K562 (cell line): ENCODE measurements around the gene ITPRID2. TPM values are rescaled to one million over a fixed set of nuclear protein-coding genes. Genes with fewer than 3 reads are reported as not detected.

Source experiments
- ATAC-seq: fragments of 200-7000 bp; cut with Tn5 transposase; 3 replicates; pipeline ENCODE4 v1.9.1; 2020; ENCODE audit warnings: moderate library complexity
- BruUV-seq: library from RNA; stranded (reverse); fragments of 400-500 nt; replicated peaks from 2 replicates; lab custom pipeline; 2021; lab: Mats Ljungman, UMichigan
- CTCF ChIA-PET: fragments of 300-600 bp; formaldehyde crosslinking; extraction: SDS; loops from one replicate; lab custom pipeline; 2021; ENCODE audit warnings: low intra/inter-chr PET ratio; lab: Yijun Ruan, JAX
- POLR2A ChIA-PET: fragments of 300-600, 350-650 bp; sonication (Branson Sonifier 250); formaldehyde crosslinking; extraction: SDS; loops from one replicate; lab custom pipeline; 2021; ENCODE audit warnings: antibody characterized with exemption, inconsistent platforms; lab: Yijun Ruan, JAX
- DNase-seq, 4 experiments: peaks; one replicate each; pipeline versions ENCODE4 v3.0.0 to v3.0.0-alpha.2; 2011 to 2018; ENCODE audit warnings: low spot score in 3 of 4, mixed read lengths in 3 of 4; ENCODE audit errors: extremely low read depth in 1 of 4
- FAIRE-seq: peaks from 2 replicates; lab custom pipeline; 2011; peaks lifted over from hg19 to GRCh38; lab: Jason Lieb, UNC
- H2AFZ ChIP-seq: 2 replicates; pipeline ENCODE4 v1.6.0; 2011; ENCODE audit warnings: low read depth, low read length, control low read depth, inconsistent platforms
- H3K27ac ChIP-seq: fragments of 200-600 bp; 3 replicates; pipeline ENCODE4 v1.8.0; 2011; ENCODE audit warnings: low read depth, mild to moderate bottlenecking, control low read depth, inconsistent platforms, low read length, moderate library complexity, mixed read lengths; ENCODE audit errors: extremely low read depth
- H3K27me3 ChIP-seq, 2 experiments: fragments of 300-600 bp in 1 of 2; 2 replicates in 1 of 2; 3 replicates in 1 of 2; pipeline versions ENCODE4 v1.6.0 to v1.8.0; 2011; ENCODE audit warnings: inconsistent platforms in 2 of 2, low read length in 2 of 2, mild to moderate bottlenecking in 1 of 2, mixed read lengths in 1 of 2, moderate library complexity in 1 of 2; ENCODE audit not compliant: control insufficient read depth in 2 of 2, insufficient read depth in 2 of 2
- H3K36me3 ChIP-seq: fragments of 300-600 bp; 3 replicates; pipeline ENCODE4 v1.8.0; 2011; ENCODE audit warnings: mild to moderate bottlenecking, low read length, inconsistent platforms; ENCODE audit not compliant: control insufficient read depth, insufficient read depth
- H3K4me1 ChIP-seq, 2 experiments: fragments of 200-600 bp in 1 of 2; replicated peaks in 1 of 2; 2 replicates in 1 of 2; 3 replicates in 1 of 2; pipeline versions ENCODE4 v1.5.1 to v1.8.0; 2011; ENCODE audit warnings: inconsistent platforms in 2 of 2, low read length in 2 of 2, mild to moderate bottlenecking in 1 of 2, mixed read lengths in 1 of 2, moderate library complexity in 1 of 2; ENCODE audit not compliant: control insufficient read depth in 2 of 2, insufficient read depth in 2 of 2
- H3K4me2 ChIP-seq: 2 replicates; pipeline ENCODE4 v1.6.1; 2011; ENCODE audit warnings: low read length, control low read depth, inconsistent platforms, mixed read lengths; ENCODE audit not compliant: insufficient read depth
- H3K4me3 ChIP-seq: fragments of 200-600 bp; sonication (generic), shearing (Covaris generic); 2 replicates; pipeline ENCODE4 v1.5.1; 2016; ENCODE audit warnings: control low read depth, inconsistent platforms
- H3K79me2 ChIP-seq: fragments of 200-600 bp; 3 replicates; pipeline ENCODE4 v1.8.0; 2011; ENCODE audit warnings: low read length, inconsistent platforms; ENCODE audit not compliant: control insufficient read depth, insufficient read depth
- H3K9ac ChIP-seq, 2 experiments: 2 replicates each; pipeline versions ENCODE4 v1.6.0 to v1.6.1; 2011; ENCODE audit warnings: low read depth in 2 of 2, low read length in 2 of 2, control low read depth in 1 of 2, inconsistent platforms in 1 of 2, mild to moderate bottlenecking in 1 of 2, mixed read lengths in 1 of 2; ENCODE audit not compliant: insufficient read depth in 1 of 2
- H3K9me1 ChIP-seq: one replicate; pipeline ENCODE4 v1.6.0; 2011; ENCODE audit warnings: inconsistent platforms, mild to moderate bottlenecking, low read length, moderate library complexity; ENCODE audit not compliant: control insufficient read depth, insufficient read depth
- H3K9me3 ChIP-seq: replicated peaks from 2 replicates; pipeline ENCODE4 v1.5.1; 2011; ENCODE audit warnings: low read depth, low read length, inconsistent platforms; ENCODE audit not compliant: control insufficient read depth, insufficient read depth
- H4K20me1 ChIP-seq: replicated peaks from 2 replicates; pipeline ENCODE4 v1.6.1; 2011; ENCODE audit warnings: low read length, inconsistent platforms, mixed read lengths; ENCODE audit not compliant: control insufficient read depth, insufficient read depth
- ASH1L ChIP-seq: fragments of 450-650 bp; IDR thresholded peaks from 2 replicates; pipeline ENCODE4 v1.6.1; 2018; ENCODE audit warnings: borderline replicate concordance, mild to moderate bottlenecking, low read depth; ENCODE audit not compliant: partially characterized antibody
- KDM4B ChIP-seq, 2 experiments: fragments of 450-650 bp in 1 of 2; sonication (generic) in 1 of 2; IDR thresholded peaks; 2 replicates each; pipeline ENCODE4 v1.6.1; 2016 to 2017; ENCODE audit warnings: borderline replicate concordance in 2 of 2, antibody characterized with exemption in 1 of 2, low read depth in 1 of 2, mild to moderate bottlenecking in 1 of 2
- NR3C1 ChIP-seq: sonication (generic); formaldehyde crosslinking; IDR thresholded peaks from 2 replicates; pipeline ENCODE4 v1.8.1; 2022; ENCODE audit warnings: missing genetic modification reagents
- SIRT6 ChIP-seq: IDR thresholded peaks from one replicate; pipeline ENCODE4 v1.6.1; 2012; ENCODE audit warnings: low read depth, mild to moderate bottlenecking, control low read depth, inconsistent platforms, low read length, moderate library complexity
- SMC3 ChIP-seq: conservative IDR thresholded peaks from 2 replicates; pipeline ENCODE4 v1.6.1; 2011; ENCODE audit warnings: low read depth, low read length, improper control_type of control experiment; ENCODE audit not compliant: insufficient read depth
- STAT5A ChIP-seq: IDR thresholded peaks from 2 replicates; pipeline ENCODE4 v1.6.1; 2012; ENCODE audit warnings: low read length, inconsistent platforms, borderline replicate concordance
- ZC3H8 ChIP-seq: fragments of 450-650 bp; IDR thresholded peaks from 2 replicates; pipeline ENCODE4 v1.6.1; 2017
- ZNF699 ChIP-seq: fragments of 250-450 bp; sonication (Bioruptor Pico); IDR thresholded peaks from 2 replicates; pipeline ENCODE4 v1.8.0; 2021; ENCODE audit warnings: mild to moderate bottlenecking, moderate library complexity; ENCODE audit not compliant: insufficient replicate concordance
- in situ Hi-C: fragments of 300-500 bp; cut with MboI; formaldehyde crosslinking; loops from 4 replicates; pipeline ENCODE4 v1.15.0; 2018; ENCODE audit warnings: inconsistent platforms, mixed read lengths
- intact Hi-C: fragments of 100-400 bp; cut with micrococcal nuclease; formaldehyde crosslinking; loops from 2 replicates; pipeline ENCODE4 v1.14.2; 2022
- polyA plus RNA-seq, 8 experiments: library from polyadenylated mRNA; depleted of rRNA in 4 of 8; stranded (reverse) in 5 of 8; unstranded in 3 of 8; fragments of >200 nt; fragmentation: Nextera tagmentation in 2 of 8; fragmentation: Illumina TruSeq in 1 of 8; extraction: Ambion mirVana in 2 of 8; extraction: Trizol in 1 of 8; gene quantifications; 2 replicates each; pipeline versions ENCODE4 v1.2.1 to v1.2.3, GENCODE V29; 2011 to 2014; ENCODE audit warnings: inconsistent platforms in 1 of 8, missing spikeins in 1 of 8
- total RNA-seq, 7 experiments: library from RNA; depleted of rRNA in 6 of 7; stranded (reverse); fragments of >200 nt in 6 of 7; fragmentation: Illumina TruSeq in 2 of 7; extraction: Trizol in 2 of 7; gene quantifications; 2 replicates each; pipeline versions ENCODE4 v1.2.1 to v1.2.3, GENCODE V29; 2011 to 2021; ENCODE audit warnings: low replicate concordance in 1 of 7
- TF ChIP-seq, protein P1 (sequence below), 2 experiments: fragments of 450-650 bp; IDR thresholded peaks; 2 replicates each; pipeline ENCODE4 v1.6.1; 2016; ENCODE audit warnings: mild to moderate bottlenecking in 2 of 2, borderline replicate concordance in 1 of 2, low read depth in 1 of 2, moderate library complexity in 1 of 2

The ITPRID2 gene
- total and polyA plus RNA-seq, 9 of the 15 experiments (the other 6 are each of a cell fraction or from before 2014, with no cell fraction given): 18.5 to 77.8 (median 52.0) TPM

DNA sequence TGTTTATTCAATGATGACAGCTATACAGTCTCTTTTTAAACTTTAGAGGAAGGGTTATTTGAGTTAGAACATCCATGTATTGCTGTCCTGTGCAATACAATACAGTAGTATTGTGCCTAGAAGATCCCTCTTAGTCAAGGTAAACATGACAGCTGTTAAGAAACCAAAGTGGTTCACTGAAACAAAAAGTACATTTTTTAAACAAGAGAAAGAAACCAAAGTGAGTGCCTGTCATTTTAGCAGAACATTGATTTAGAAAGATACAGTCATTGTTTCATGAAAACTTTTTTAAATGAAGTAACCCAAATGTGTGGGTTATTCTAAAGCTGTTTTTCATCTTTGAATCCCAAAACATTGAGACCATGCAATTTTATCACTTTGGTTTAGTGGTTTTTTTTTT lies 15.5 kb downstream of the ITPRID2 start:
- Histone ChIP-seq H3K27ac (no peak overlapping the region), H3K4me2 (no peak overlapping the region), H3K27me3 (no peaks in the 10 kb centered on the region), H3K36me3 (peaks cover 93% of the 10 kb centered on the region), H3K79me2 (peaks cover 22% of the 10 kb centered on the region; the same call in 2 of the 3 replicates), H2AFZ (no peak overlapping the region), H3K4me3 (no peak overlapping the region), H3K4me1 (no peaks in the 10 kb centered on the region)
- in situ Hi-C loops: no loop called here
- POLR2A ChIA-PET: no interaction called here
- TF ChIP-seq KDM4B (IDR thresholded peaks at IDR 0.05; ENCODE audit: borderline replicate concordance in 2 of 2, low read depth in 1 of 2): no peak
- no peak for TF ChIP-seq ZC3H8
- TF ChIP-seq STAT5A: no peak
- no peak for TF ChIP-seq ASH1L
- TF ChIP-seq SMC3: no peak
- no peak for TF ChIP-seq ZNF699 (CRISPR knock-in tag)
- TF ChIP-seq NR3C1 (CRISPR knock-in tag): no peak
- TF ChIP-seq, protein P1, sequence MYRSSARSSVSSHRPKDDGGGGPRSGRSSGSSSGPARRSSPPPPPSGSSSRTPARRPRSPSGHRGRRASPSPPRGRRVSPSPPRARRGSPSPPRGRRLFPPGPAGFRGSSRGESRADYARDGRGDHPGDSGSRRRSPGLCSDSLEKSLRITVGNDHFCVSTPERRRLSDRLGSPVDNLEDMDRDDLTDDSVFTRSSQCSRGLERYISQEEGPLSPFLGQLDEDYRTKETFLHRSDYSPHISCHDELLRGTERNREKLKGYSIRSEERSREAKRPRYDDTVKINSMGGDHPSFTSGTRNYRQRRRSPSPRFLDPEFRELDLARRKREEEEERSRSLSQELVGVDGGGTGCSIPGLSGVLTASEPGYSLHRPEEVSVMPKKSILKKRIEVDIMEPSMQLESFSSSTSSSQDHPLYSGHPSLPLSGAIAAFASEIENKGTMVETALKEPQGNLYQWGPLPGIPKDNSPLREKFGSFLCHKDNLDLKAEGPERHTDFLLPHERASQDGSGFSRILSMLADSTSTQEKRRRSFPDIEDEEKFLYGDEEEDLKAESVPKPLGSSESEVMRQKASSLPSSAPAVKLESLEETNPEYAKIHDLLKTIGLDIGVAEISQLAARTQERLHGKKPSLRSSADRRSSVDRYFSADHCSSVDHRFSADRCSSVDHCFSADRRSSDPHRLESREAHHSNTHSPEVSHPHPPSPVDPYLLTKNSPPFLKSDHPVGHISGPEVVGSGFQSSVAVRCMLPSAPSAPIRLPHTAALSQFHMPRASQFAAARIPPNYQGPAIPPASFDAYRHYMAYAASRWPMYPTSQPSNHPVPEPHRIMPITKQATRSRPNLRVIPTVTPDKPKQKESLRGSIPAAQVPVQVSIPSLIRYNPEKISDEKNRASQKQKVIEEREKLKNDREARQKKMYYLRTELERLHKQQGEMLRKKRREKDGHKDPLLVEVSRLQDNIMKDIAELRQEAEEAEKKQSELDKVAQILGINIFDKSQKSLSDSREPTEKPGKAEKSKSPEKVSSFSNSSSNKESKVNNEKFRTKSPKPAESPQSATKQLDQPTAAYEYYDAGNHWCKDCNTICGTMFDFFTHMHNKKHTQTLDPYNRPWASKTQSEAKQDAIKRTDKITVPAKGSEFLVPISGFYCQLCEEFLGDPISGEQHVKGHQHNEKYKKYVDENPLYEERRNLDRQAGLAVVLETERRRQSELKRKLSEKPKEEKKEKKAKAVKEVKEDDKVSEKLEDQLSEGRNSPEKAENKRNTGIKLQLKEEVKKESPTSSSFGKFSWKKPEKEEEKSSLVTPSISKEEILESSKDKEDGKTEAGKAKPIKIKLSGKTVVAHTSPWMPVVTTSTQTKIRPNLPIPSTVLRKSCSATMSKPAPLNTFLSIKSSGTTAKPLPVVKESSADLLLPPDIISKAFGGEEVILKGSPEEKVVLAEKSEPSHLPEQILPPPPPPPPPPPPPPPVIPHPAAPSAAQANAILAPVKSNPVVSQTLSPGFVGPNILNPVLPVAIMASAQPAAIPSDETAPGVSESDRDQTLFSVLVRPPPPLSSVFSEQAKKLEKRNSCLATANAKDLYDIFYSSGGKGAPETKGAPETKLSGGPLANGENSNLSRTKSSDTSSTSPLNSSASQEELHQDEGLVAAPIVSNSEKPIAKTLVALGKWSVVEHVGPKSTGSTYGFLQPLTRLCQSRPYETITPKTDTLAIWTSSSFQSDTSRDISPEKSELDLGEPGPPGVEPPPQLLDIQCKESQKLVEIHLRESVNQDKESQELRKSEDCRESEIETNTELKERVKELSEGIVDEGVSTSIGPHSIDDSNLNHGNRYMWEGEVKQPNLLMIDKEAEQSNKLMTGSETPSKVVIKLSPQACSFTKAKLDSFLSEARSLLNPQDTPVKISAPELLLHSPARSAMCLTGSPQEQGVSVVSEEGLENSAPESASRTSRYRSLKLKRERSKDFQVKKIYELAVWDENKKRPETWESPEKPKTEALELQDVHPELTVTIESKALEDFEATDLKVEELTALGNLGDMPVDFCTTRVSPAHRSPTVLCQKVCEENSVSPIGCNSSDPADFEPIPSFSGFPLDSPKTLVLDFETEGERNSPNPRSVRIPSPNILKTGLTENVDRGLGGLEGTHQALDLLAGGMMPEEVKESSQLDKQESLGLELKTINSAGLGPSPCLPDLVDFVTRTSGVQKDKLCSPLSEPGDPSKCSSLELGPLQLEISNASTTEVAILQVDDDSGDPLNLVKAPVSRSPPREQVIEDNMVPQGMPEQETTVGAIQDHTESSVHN (IDR thresholded peaks at IDR 0.05; ENCODE audit: borderline replicate concordance in 1 of 2, low read depth in 1 of 2): no peak
- no peak for TF ChIP-seq SIRT6
- TF ChIP-seq, all 486 proteins: peak for 0
- H3K9ac ChIP-seq: no peak overlapping the region
- ATAC-seq: no peak
- DNase-seq: no peak
- intact Hi-C loops: no loop called here
- H3K9me3 ChIP-seq: no peaks in the 10 kb centered on the region
- BruUV-seq: no TSS peak
- CTCF ChIA-PET: no interaction called here
- no peaks in the 10 kb centered on the region for H3K9me1 ChIP-seq
- no peaks in the 10 kb centered on the region for H4K20me1 ChIP-seq
- no peak for FAIRE-seq
